HL-60 (cell line): ENCODE results near the gene RGL4.

Source experiments
- DNase-seq, 2 experiments: peaks; one replicate each; pipeline ENCODE4 v3.0.0-alpha.2; 2010 to 2020; ENCODE audit warnings: low read depth in 1 of 2, low spot score in 1 of 2
- H3K27ac ChIP-seq: fragments of 250-450 bp; sonication (Bioruptor Pico); replicated peaks from 2 replicates; pipeline ENCODE4 v1.5.1; 2020; ENCODE audit warnings: mild to moderate bottlenecking, moderate library complexity
- H3K27me3 ChIP-seq: fragments of 250-450 bp; sonication (Bioruptor Pico); 2 replicates; pipeline ENCODE4 v1.5.1; 2021; ENCODE audit warnings: mild to moderate bottlenecking, moderate library complexity; ENCODE audit not compliant: insufficient read depth, poor library complexity, severe bottlenecking
- H3K4me3 ChIP-seq: replicated peaks from 2 replicates; pipeline ENCODE4 v1.5.1; 2011; ENCODE audit warnings: mild to moderate bottlenecking, control low read depth, low read length; ENCODE audit not compliant: insufficient read depth
- GABPA ChIP-seq: IDR thresholded peaks from 2 replicates; pipeline ENCODE4 v1.6.1; 2012; ENCODE audit warnings: low read depth
- POLR2AphosphoS5 ChIP-seq: IDR thresholded peaks from 2 replicates; pipeline ENCODE4 v1.6.1; 2012; ENCODE audit warnings: low read depth
- SPI1 ChIP-seq: IDR thresholded peaks from 2 replicates; pipeline ENCODE4 v1.6.1; 2012; ENCODE audit warnings: low read depth, mild to moderate bottlenecking, borderline replicate concordance
- TF ChIP-seq, protein P1 (sequence below): IDR thresholded peaks from 2 replicates; pipeline ENCODE4 v1.6.1; 2012; ENCODE audit warnings: low read depth; ENCODE audit not compliant: insufficient replicate concordance
- TF ChIP-seq, protein P2 (sequence below): IDR thresholded peaks from one replicate; pipeline ENCODE4 v1.5.1; 2011; ENCODE audit warnings: low read length, control low read depth, inconsistent platforms; ENCODE audit not compliant: insufficient read depth

RGL4 gene

DNA sequence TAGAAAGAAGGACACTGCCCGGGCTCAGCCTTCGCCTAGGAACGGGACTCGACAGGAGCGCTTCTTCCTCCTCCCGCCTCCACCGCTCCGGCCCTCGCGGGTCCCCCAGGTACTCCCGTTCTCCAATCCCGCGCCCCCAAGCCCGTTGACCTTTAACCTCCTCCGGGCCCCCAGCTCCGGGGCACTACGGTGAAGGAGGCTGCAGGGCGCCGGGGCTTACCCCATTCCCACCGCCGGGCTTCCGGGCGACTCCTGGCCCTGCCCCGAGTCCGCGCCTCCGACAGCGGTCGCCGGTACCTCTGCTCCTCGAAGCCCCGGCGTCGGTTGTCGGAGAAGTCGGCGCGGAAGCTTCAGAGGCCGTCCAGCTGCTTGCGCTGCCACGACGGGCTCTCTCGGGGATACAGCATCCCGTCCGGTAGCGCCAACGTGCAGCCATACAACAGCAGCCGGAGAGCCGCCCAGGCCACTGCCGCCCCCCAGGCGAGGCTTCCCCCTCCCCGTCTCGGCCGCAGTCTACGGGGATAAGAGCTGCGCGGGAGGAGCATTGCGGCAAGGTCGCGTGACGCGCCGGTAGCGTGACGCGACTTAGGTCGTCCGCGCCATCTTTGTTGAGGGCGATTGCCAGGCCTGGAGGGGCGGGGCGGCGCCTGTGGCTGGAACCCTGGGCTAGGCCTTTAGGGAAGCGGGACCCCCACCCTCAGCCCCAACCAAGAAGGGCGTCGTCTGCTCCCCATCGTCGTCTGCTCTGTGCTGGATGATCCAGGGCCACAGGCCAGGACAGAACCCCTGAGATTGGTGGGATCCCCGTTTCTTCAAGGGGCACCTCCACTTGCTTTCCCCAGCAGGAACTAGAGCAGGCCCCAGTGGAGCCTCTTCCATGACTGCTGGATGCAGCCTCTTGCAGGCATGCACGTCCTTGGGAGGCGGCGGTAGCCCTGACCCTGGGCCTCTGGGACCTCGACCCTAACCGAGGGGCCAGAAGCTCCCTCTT lies 26.3 kb downstream of the RGL4 start:
- no peaks in the 10 kb centered on the region for H3K27me3 ChIP-seq
- H3K4me3 ChIP-seq: peak overlapping the region; percentile 85
- peak overlapping the region; percentile 69 for H3K27ac ChIP-seq
- DNase-seq: peak; percentile 84 to 88
- TF ChIP-seq POLR2AphosphoS5 (peak; percentile 73; the same call in 1 of the 2 replicates), GABPA (no peak)

DNA sequence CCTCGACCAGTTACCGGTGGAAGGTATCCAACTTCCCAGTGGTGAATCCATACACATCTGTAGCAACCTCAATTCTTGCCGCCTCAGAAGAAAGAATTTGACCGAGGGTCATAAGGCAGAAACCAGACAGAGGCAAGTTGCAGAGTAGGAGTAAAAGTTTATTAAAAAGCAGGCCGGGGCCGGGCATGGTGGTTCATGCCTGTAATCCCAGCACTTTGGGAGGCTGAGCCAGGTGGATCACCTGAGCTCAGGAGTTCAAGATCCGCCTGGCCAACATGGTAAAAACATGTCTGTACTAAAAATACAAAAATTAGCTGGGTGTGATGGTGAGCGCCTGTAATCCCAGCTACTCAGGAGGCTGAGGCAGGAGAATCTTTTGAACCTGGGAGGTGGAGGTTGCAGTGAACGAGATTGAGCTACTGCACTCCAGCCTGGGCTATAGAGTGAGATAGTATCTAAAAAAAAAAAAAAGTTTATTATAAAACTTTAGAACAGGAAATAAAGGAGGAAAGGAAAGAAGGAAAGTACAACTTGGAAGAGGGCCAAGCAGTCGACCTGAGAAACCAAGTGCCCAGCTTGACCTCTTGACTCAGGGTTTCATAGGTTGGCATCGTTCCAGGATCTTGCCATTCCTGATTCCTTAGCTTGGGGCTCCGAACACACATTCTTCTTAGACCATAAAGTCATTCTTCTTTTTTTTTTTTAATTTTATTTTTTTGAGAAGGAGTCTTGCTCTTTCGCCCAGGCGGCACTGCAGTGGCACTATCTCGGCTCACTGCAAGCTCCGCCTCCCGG lies 27.8 kb downstream of the RGL4 start:
- Histone ChIP-seq H3K4me3 (no peak overlapping the region), H3K27ac (no peak overlapping the region), H3K27me3 (no peaks in the 10 kb centered on the region)
- TF ChIP-seq POLR2AphosphoS5: no peak
- no peak for TF ChIP-seq GABPA
- TF ChIP-seq, protein P1, sequence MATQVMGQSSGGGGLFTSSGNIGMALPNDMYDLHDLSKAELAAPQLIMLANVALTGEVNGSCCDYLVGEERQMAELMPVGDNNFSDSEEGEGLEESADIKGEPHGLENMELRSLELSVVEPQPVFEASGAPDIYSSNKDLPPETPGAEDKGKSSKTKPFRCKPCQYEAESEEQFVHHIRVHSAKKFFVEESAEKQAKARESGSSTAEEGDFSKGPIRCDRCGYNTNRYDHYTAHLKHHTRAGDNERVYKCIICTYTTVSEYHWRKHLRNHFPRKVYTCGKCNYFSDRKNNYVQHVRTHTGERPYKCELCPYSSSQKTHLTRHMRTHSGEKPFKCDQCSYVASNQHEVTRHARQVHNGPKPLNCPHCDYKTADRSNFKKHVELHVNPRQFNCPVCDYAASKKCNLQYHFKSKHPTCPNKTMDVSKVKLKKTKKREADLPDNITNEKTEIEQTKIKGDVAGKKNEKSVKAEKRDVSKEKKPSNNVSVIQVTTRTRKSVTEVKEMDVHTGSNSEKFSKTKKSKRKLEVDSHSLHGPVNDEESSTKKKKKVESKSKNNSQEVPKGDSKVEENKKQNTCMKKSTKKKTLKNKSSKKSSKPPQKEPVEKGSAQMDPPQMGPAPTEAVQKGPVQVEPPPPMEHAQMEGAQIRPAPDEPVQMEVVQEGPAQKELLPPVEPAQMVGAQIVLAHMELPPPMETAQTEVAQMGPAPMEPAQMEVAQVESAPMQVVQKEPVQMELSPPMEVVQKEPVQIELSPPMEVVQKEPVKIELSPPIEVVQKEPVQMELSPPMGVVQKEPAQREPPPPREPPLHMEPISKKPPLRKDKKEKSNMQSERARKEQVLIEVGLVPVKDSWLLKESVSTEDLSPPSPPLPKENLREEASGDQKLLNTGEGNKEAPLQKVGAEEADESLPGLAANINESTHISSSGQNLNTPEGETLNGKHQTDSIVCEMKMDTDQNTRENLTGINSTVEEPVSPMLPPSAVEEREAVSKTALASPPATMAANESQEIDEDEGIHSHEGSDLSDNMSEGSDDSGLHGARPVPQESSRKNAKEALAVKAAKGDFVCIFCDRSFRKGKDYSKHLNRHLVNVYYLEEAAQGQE: no peak
- TF ChIP-seq, protein P2, sequence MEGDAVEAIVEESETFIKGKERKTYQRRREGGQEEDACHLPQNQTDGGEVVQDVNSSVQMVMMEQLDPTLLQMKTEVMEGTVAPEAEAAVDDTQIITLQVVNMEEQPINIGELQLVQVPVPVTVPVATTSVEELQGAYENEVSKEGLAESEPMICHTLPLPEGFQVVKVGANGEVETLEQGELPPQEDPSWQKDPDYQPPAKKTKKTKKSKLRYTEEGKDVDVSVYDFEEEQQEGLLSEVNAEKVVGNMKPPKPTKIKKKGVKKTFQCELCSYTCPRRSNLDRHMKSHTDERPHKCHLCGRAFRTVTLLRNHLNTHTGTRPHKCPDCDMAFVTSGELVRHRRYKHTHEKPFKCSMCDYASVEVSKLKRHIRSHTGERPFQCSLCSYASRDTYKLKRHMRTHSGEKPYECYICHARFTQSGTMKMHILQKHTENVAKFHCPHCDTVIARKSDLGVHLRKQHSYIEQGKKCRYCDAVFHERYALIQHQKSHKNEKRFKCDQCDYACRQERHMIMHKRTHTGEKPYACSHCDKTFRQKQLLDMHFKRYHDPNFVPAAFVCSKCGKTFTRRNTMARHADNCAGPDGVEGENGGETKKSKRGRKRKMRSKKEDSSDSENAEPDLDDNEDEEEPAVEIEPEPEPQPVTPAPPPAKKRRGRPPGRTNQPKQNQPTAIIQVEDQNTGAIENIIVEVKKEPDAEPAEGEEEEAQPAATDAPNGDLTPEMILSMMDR: no peak
- no peak for TF ChIP-seq SPI1
- DNase-seq: no peak

DNA sequence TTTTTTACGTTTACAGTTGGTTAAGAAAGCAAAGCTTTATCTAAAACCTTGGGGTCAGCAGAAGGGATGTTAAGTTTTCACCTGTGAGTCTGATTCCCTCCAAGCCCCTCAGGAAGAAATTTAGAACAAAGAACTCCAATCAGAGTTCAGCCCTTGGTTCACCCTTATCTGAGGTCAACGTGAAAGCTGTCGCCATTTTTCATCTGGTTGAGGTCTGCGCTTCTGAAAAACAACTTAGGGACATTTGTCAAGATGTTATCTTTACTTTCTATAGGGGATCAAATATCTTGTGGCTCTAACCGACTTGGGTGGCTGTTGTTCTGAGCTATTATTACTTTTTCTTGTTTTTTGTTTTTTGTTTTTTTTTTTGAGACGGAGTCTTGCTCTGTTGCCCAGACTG lies 30.0 kb downstream of the RGL4 start:
- no peak for DNase-seq
- TF ChIP-seq, protein P2: no peak
- TF ChIP-seq GABPA (no peak), POLR2AphosphoS5 (no peak), SPI1 (no peak)
- TF ChIP-seq, protein P1: no peak
- H3K4me3 ChIP-seq: no peak overlapping the region
- no peaks in the 10 kb centered on the region for H3K27me3 ChIP-seq
- no peak overlapping the region for H3K27ac ChIP-seq

DNA sequence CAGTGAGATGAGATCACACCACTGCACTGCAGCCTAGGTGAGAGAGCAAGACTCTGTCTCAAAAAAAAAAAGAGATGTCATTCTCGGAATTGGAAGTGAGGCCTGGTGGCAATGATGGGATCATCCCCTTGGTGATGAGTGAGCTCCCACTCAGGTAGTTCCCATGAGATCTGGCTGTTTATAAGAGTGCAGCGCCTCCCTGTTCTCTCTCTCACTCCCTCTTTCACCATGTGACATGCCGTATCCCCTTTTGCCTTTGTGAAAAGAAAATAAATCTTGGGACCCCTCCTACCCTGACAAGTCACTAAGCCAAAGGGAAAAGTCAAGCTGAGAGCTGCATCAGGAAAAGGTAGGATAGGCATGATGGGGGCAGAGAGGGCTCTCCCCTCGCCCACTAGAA lies 31.3 kb downstream of the RGL4 start:
- no peak for DNase-seq
- no peaks in the 10 kb centered on the region for H3K27me3 ChIP-seq
- no peak overlapping the region for H3K4me3 ChIP-seq
- no peak overlapping the region for H3K27ac ChIP-seq
- TF ChIP-seq GABPA: no peak
- TF ChIP-seq, protein P2: no peak
- TF ChIP-seq, protein P1: no peak
- no peak for TF ChIP-seq POLR2AphosphoS5
- TF ChIP-seq SPI1: no peak
